ENCODE measurements around the gene IL4I1.

Gene IL4I1

GRCh38 chr19:49883094-49883493 is 13.6 kb downstream of the IL4I1 start:
- DNase-seq (ENCODE audit: low spot score) = no peak
- in situ Hi-C loops (cut with MboI; ENCODE audit: low sequenced_read_pairs, unreplicated experiment) = no loop called here
- TF ChIP-seq CTCF (IDR thresholded peaks at IDR 0.05; ENCODE audit: borderline replicate concordance, control extremely low read depth, extremely low read depth, insufficient read depth, missing control alignments) = no peak

- in situ Hi-C loops (cut with MboI; ENCODE audit: low sequenced_read_pairs, unreplicated experiment) = no loop called here
- no peak for DNase-seq (ENCODE audit: low spot score)
- TF ChIP-seq CTCF (IDR thresholded peaks at IDR 0.05; ENCODE audit: borderline replicate concordance, control extremely low read depth, extremely low read depth, insufficient read depth, missing control alignments) = no peak
These were observed 14.0 kb downstream of the IL4I1 start for GRCh38 chr19:49882643-49883042.

GRCh38 chr19:49881672-49882394 is 14.9 kb downstream of the IL4I1 start:
- DNase-seq (ENCODE audit: low spot score) = no peak
- in situ Hi-C loops (cut with MboI; ENCODE audit: low sequenced_read_pairs, unreplicated experiment) = no loop called here
- TF ChIP-seq CTCF (IDR thresholded peaks at IDR 0.05; ENCODE audit: borderline replicate concordance, control extremely low read depth, extremely low read depth, insufficient read depth, missing control alignments) = no peak

GRCh38 chr19:49881186-49881585 is 15.5 kb downstream of the IL4I1 start:
- in situ Hi-C loops (cut with MboI; ENCODE audit: low sequenced_read_pairs, unreplicated experiment) = no loop called here
- no peak for DNase-seq (ENCODE audit: low spot score)
- TF ChIP-seq CTCF (IDR thresholded peaks at IDR 0.05; ENCODE audit: borderline replicate concordance, control extremely low read depth, extremely low read depth, insufficient read depth, missing control alignments) = no peak

GRCh38 chr19:49880162-49880869 is 16.4 kb downstream of the IL4I1 start:
- no peak for TF ChIP-seq CTCF (IDR thresholded peaks at IDR 0.05; ENCODE audit: borderline replicate concordance, control extremely low read depth, extremely low read depth, insufficient read depth, missing control alignments)
- in situ Hi-C loops (cut with MboI; ENCODE audit: low sequenced_read_pairs, unreplicated experiment) = no loop called here

GRCh38 chr19:49879243-49879963 is 17.3 kb downstream of the IL4I1 start:
- DNase-seq (ENCODE audit: low spot score) = no peak

More at GRCh38 chr19:49880162-49880869, 16.4 kb downstream of the IL4I1 start:
- no peak for DNase-seq (ENCODE audit: low spot score)

More at GRCh38 chr19:49879243-49879963, 17.3 kb downstream of the IL4I1 start:
- TF ChIP-seq CTCF (IDR thresholded peaks at IDR 0.05; ENCODE audit: borderline replicate concordance, control extremely low read depth, extremely low read depth, insufficient read depth, missing control alignments) = no peak
- in situ Hi-C loops (cut with MboI; ENCODE audit: low sequenced_read_pairs, unreplicated experiment) = no loop called here
